Measurements from ENCODE around the gene UPP1.

UPP1 gene

GRCh38 chr7:48087349-48087748 lies 1.7 kb upstream of the UPP1 start:
- DNase-seq = peak; percentile 34

- peak; percentile 86 for DNase-seq
Measured at GRCh38 chr7:48088559-48089045, 463 bp upstream of the UPP1 start.

DNA sequence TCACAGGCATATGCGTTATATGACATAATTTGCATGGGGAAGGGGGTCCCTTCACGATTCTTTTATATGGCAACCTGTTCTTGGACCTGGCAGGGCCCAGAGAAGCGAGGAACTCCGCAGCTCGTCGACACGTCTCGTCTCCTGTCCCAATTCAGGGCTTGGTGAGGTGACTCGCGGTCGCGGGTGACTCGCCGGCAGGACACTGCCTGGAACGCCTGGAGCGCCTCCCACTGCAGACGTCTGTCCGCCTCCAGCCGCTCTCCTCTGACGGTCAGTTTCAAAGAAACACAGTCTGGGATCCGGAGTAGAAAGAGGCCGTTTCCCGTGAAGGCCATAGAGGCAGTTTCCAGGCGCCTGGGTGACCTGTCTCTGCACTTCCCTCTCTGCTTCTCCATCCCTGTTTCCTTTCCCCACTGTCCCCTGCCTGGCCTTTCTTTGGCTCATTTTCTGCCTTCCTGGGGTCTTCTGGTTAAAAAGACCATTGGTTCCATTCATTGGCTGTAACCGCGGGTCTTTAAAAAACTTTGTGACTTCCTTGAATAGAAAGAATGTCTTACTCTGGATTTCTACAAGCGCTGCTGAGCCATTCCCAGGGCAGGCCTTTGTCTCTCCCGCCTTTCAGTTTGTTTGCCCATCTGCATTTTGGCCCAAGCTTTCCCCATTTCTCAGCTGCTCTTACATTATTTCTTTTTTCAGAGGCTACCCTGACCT lies 1.2 kb downstream of the UPP1 start:
- DNase-seq = no peak

DNA sequence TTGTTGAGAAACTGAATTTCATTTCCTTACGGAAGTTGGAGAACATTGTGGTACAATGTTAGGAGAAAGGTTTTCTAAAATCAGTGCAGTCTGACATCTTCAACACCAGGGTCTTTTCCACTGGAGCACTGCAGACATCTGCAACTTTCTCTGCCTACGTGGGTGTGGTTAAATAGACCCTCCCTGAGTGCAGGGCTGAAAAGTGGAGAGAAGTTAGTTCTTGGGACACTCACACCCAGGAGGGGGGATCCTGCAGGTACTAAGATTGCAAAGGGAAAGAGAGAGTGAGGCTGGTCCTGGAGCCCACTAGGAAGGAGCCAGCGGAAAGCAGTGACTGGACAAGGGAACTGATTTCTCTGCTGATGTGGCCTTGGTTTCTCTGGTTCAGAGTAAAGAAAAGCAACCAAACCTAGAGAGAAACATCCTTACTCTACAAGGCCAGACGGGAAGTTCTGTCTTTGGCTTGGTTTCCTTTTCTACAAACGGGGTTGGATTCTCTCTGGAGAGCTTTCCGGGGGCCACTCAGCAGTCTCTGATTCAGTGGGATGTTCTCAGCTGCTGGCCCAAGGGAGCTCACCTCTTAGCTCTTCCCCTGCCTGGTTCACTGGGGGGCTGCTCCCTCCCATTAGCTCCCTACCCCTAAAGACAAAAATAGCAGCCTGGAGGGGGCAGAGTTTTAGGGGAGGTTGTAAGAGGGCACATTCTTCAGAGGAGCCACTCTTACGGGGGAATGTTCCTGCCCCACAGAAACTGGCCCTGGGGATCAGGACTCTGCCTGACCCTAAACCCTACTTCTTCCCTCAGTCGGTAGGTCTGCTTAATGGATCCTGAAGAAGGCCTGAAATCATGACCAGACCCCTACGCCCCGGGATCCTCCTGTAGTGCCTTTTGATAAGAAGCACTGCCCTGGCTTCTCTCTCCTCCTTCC lies 2.7 kb downstream of the UPP1 start:
- no peak for DNase-seq

DNA sequence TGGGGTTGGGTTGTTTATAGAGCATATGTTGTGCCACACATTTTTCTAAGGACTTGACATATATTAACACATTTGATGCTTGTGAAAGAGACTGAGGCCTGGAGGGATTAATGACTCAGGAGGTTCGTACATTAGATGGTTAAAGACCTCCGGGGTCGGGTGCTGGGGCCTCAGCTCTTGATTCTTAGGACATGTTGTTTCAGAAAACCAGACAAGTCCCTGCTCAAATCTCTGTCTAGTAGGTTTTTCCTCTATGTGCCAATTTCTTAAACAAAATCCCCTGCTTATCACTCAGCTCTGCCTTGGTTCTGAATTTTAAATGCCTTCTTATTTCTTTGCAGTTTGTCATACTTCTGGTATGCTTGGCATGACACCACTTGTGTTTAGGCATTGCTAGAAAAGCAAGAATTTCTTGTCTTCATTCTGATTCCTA lies 5.8 kb downstream of the UPP1 start:
- no peak for DNase-seq

DNA sequence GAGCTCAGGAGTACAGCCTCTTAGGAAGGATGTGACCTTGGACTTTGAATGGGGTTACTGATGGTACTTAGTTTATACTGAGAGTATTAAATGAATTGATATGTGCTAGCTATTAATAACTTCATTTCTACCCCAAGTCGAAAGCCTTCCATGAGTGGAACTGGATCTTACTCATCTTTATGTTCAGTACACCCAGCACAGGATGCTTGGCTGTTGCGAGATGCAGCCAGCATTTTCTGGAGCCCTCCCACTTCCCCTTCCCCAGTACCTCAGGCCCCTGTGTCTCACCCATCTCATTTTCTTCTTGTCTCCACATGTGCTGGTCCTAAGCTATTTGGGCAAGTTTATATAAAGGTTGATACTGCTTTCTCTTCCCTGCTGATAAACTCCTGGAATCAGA lies 7.2 kb downstream of the UPP1 start:
- no peak for DNase-seq

- peak; percentile 40 for DNase-seq
Measured at GRCh38 chr7:48097521-48098231, 8.6 kb downstream of the UPP1 start.

DNA sequence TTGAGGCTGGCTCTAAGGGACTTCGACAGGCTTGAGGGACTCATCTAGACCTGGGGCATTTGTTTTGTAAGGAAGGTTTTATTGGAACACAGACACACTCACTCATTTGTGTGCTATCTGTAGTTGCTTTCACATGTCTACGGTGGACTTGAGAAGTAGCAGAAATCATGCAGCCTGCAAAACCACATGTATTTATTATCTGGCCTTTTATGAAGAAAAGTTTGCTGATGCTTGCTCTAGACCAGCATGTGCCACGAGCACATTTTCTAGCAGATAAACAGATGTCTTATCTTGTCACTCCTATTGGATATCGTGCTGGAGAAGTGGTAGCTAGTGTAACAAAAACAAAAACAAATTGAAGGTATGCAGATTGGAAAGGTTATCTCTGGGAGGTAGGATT lies 9.8 kb downstream of the UPP1 start:
- no peak for DNase-seq

DNA sequence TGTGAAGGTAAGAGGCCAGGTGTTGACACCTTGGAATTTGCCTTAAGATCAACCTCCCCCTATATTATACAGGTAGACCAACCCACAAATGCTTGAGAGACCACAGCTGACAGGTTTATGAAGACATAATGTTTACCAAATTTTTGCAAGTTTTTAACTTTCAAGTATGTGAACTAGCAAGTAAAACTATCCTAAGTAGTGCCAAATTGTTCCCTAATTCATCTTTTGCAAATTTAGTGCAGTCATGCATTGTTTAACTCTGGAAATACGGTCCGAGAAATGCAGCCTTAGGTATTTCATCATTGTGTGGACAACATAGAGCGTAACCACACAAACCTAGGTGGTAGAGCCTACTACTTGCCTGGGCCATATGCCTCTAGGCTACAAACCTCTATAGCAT lies 10.7 kb downstream of the UPP1 start:
- no peak for DNase-seq

DNA sequence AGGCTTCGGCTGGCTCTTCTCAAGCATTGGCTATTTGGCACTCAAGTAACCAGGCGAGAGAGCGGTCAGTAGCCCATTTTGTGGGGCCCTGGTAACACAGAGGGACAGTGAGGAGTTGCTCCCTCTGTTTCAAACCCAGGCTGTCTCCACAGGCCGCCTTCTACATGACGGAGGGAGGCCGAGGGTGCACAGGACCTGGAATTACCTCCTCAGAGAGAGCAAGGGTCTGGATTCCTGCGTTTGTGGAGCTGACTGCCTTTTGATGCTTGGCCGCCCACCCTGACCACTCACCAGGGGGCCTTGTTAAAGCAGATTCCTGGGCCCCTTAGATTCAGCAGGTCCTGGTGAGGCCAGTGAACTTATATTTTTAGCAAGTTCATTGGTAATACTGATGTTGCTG lies 12.3 kb downstream of the UPP1 start:
- no peak for DNase-seq

GRCh38 chr7:48101968-48102367 lies 12.9 kb downstream of the UPP1 start:
- DNase-seq = no peak

- no peak for DNase-seq
Measured at GRCh38 chr7:48102530-48102929, 13.5 kb downstream of the UPP1 start.

DNA sequence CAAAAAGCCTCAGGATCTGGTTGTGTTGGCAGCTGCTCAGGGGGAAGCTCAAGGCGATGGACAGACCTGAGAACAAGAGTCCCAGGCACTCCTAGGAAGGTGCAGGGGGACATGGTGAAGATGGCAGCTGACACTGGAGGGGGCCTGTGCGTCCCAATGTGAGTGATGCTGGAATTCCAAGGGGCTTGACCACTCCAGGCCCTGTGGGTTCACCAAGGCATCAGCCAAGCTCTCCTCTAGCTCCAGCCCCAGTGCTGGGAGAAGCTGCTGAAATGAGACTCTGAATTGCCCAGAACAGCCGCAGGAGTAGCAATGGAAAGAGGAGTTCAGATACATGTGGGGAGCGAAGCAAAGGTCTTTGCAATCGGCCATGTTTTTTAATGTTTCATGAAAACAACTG lies 16.0 kb downstream of the UPP1 start:
- DNase-seq = no peak

GRCh38 chr7:48106906-48107659 lies 18.0 kb downstream of the UPP1 start:
- DNase-seq = no peak

DNA sequence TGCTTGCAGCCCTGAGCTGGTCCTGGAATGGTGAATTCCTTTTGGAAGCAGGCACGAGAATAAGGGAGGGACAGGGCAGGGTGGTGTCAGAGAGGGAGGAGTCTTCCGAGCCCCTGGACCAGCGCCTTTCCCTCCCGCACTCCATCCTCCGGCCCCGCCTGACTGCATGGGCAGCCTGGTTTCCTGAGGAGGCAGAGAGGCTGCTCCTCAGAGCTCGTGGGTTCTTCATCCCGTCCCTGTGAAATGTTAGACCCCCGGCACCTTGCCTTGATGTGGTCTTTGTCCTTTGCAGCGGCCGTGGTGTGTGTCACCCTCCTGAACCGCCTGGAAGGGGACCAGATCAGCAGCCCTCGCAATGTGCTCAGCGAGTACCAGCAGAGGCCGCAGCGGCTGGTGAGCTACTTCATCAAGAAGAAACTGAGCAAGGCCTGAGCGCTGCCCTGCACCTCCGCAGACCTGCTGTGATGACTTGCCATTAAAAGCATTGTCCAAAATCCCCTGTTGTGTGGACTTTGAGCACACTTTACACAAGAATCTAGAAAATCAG lies 18.9 kb downstream of the UPP1 start:
- DNase-seq = no peak

DNA sequence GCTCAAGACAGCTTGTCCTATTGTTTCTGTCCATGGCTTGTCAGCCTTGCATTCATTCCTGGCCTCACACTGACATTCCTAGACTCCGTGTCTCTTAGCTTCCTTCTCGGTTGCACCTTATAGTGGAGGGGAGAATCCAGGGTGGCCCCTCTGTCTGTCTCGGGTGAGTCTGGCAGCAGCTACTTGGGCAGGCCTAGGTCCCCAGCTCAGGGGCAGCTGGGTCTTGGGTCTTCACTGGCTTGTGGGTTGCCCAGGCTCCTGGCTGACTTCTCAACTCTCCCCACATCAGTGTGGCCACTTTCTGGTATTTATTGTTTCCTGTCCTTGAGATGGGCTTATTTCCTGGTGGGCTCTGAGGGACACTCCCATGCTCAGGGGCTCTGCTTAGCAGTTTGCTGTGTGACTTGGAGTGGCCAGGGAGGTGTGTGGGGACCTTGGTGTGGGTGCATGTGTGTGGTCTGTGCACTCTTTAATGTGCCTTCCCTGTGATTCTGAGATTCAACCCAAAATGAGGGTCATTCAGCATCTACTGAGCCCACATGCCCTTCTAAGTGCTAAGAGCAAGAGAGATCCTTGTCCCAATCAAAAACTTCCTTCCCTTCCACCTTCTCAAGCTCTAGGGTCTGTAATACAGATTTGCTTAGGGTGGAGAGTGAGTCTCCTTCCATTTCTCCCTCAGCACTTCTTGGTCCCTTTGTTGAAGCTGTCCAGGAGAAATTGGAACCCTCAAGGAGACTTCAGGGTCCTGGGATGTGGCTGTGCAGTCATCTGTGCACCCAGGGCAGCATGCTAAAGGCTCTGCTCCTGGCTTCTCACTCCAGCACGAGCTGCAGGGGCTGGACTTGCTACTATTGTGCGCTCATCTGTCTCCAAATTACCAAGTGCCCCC lies 20.1 kb downstream of the UPP1 start:
- no peak for DNase-seq

GRCh38 chr7:48109848-48110663 lies 21.0 kb downstream of the UPP1 start:
- DNase-seq = peak; percentile 81

GRCh38 chr7:48110868-48111267 lies 21.8 kb downstream of the UPP1 start:
- no peak for DNase-seq

DNA sequence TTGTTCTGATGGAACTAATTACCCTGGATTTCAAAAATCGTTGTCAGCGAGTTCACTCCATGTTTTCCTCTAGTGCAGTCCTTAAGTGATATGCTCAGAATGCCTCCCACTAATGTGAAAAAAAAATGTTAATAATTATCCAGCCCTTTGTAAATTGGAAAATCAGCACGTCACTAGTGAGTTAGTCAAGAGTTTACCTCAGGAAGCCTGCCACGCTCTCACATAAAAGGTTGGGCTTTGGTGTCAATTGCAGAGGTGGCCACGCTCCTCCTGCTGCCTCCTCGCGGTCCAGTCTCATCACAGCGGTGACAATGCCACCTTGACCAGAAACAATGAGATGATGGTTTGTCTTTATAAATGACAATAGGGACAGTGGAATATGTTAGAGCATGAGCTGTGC lies 22.5 kb downstream of the UPP1 start:
- no peak for DNase-seq
